ENCODE data around the gene SIL1. TPM values are rescaled to one million over a fixed set of nuclear protein-coding genes. Genes with fewer than 3 reads are reported as not detected.

The SIL1 gene
- total RNA-seq, 1 experiment from 2014 or later: 114 TPM

GRCh38 chr5:138938526-138938925, 259.6 kb downstream of the SIL1 start:
- intact Hi-C loops (cut with micrococcal nuclease): loop anchor here (5.0 kb wide), 2 partner anchors 296 to 324 kb away; no protein-coding TSS in a partner anchor
- H3K4me1 Mint-ChIP-seq (ENCODE audit: insufficient read depth, unreplicated experiment): no peaks in the 10 kb centered on the region
- peaks cover 68% of the 10 kb centered on the region for H3K36me3 Mint-ChIP-seq (ENCODE audit: insufficient read depth, unreplicated experiment)
- CTCF ChIA-PET: no interaction called here
- H3K4me3 Mint-ChIP-seq (ENCODE audit: unreplicated experiment): no peak overlapping the region
- H3K9me3 Mint-ChIP-seq (ENCODE audit: unreplicated experiment): no peaks in the 10 kb centered on the region
- no peak for DNase-seq (ENCODE audit: unreplicated experiment)
- POLR2A ChIA-PET: interaction anchor here (0.6 kb wide), 1 partner anchor 327 kb away, joined by 3 read pairs; no protein-coding TSS in a partner anchor
- no peaks in the 10 kb centered on the region for H3K27me3 Mint-ChIP-seq (ENCODE audit: insufficient read depth, unreplicated experiment)
- H3K27ac Mint-ChIP-seq (ENCODE audit: low read depth, unreplicated experiment): peak overlapping the region; percentile 68
- BruUV-seq (replicated peaks): no TSS peak
- no peak for TF ChIP-seq CTCF (IDR thresholded peaks at IDR 0.05; ENCODE audit: unreplicated experiment)

- ChIA-PET POLR2A (interaction anchor here (0.6 kb wide), 1 partner anchor 328 kb away, joined by 3 read pairs; no protein-coding TSS in a partner anchor), CTCF (interaction anchor here (0.5 to 1.1 kb wide), 2 partner anchors 39 to 103 kb away, joined by 3 read pairs; no protein-coding TSS in a partner anchor)
- DNase-seq (ENCODE audit: unreplicated experiment): no peak
- TF ChIP-seq CTCF (IDR thresholded peaks at IDR 0.05; ENCODE audit: unreplicated experiment): no peak
- Mint-ChIP-seq H3K4me1 (ENCODE audit: insufficient read depth, unreplicated experiment) (no peaks in the 10 kb centered on the region), H3K27ac (ENCODE audit: low read depth, unreplicated experiment) (peak overlapping the region; percentile 68), H3K27me3 (ENCODE audit: insufficient read depth, unreplicated experiment) (no peaks in the 10 kb centered on the region), H3K4me3 (ENCODE audit: unreplicated experiment) (no peak overlapping the region), H3K9me3 (ENCODE audit: unreplicated experiment) (no peaks in the 10 kb centered on the region), H3K36me3 (ENCODE audit: insufficient read depth, unreplicated experiment) (peaks cover 74% of the 10 kb centered on the region)
- intact Hi-C loops (cut with micrococcal nuclease): loop anchor here (5.0 kb wide), 2 partner anchors 295 to 325 kb away; no protein-coding TSS in a partner anchor
- BruUV-seq (replicated peaks): no TSS peak
These were observed 260.5 kb downstream of the SIL1 start for GRCh38 chr5:138937392-138938387.

- no peak overlapping the region for H3K4me3 Mint-ChIP-seq (ENCODE audit: unreplicated experiment)
- H3K27me3 Mint-ChIP-seq (ENCODE audit: insufficient read depth, unreplicated experiment): no peaks in the 10 kb centered on the region
- peak overlapping the region; percentile 10 for H3K27ac Mint-ChIP-seq (ENCODE audit: low read depth, unreplicated experiment)
- intact Hi-C loops (cut with micrococcal nuclease): loop anchor here (5.0 kb wide), 2 partner anchors 295 to 325 kb away; no protein-coding TSS in a partner anchor
- no TSS peak for BruUV-seq (replicated peaks)
- CTCF ChIA-PET: interaction anchor here (1.1 to 1.4 kb wide), 2 partner anchors 102 to 111 kb away, joined by 3 read pairs; no protein-coding TSS in a partner anchor
- peaks cover 78% of the 10 kb centered on the region for H3K36me3 Mint-ChIP-seq (ENCODE audit: insufficient read depth, unreplicated experiment)
- POLR2A ChIA-PET: no interaction called here
- H3K9me3 Mint-ChIP-seq (ENCODE audit: unreplicated experiment): no peaks in the 10 kb centered on the region
- TF ChIP-seq CTCF (IDR thresholded peaks at IDR 0.05; ENCODE audit: unreplicated experiment): no peak
- no peak for DNase-seq (ENCODE audit: unreplicated experiment)
- no peaks in the 10 kb centered on the region for H3K4me1 Mint-ChIP-seq (ENCODE audit: insufficient read depth, unreplicated experiment)
These were observed 261.2 kb downstream of the SIL1 start for GRCh38 chr5:138936968-138937345.

All from MCF 10A (cell line).